Skin epidermis (tissue), 12 donors: ENCODE data around the gene FDXACB1.

ENCODE experiments used
- H3K27ac ChIP-seq, 21 experiments: fragments of 200-600 bp; sonication (generic) in 11 of 21; one replicate each; pipeline ENCODE4 v1.5.0; 2020; ENCODE audit warnings: mild to moderate bottlenecking in 3 of 21, inconsistent platforms in 2 of 21, moderate library complexity in 2 of 21
- H3K4me3 ChIP-seq, 7 experiments: fragments of 200-600 bp; sonication (generic) in 2 of 7; one replicate each; pipeline ENCODE4 v1.5.0; 2020; ENCODE audit warnings: inconsistent platforms in 2 of 7, mild to moderate bottlenecking in 2 of 7, moderate library complexity in 1 of 7

FDXACB1 gene

GRCh38 chr11:111878849-111879636, at the start of gene FDXACB1, which contains the start of gene CFAP68:
TSS of gene FDXACB1 (minus strand) at chr11:111879165. CDS start at chr11:111879132, 33 bp downstream.
TSS of gene CFAP68 (plus strand) at chr11:111879541. CDS start at chr11:111879561, 20 bp downstream.
- H3K27ac ChIP-seq = peak within 1 kb of the TSS; percentile 71 to 97 (median 90)
- H3K4me3 ChIP-seq = peak within 1 kb of the TSS; percentile 49 to 68 (median 57)

GRCh38 chr11:111926505-111927391, 47.8 kb upstream of the FDXACB1 start:
- Histone ChIP-seq H3K27ac (peak overlapping the region in 19 of 21 experiments; percentile 10 to 89 (median 77)), H3K4me3 (peak overlapping the region; percentile 24 to 41 (median 29))

GRCh38 chr11:111925953-111926352, 47.0 kb upstream of the FDXACB1 start:
- Histone ChIP-seq H3K4me3 (no peak overlapping the region), H3K27ac (peak overlapping the region in 16 of 21 experiments; percentile 57 to 89 (median 78))

- peak overlapping the region in 15 of 21 experiments; percentile 2 to 89 (median 69) for H3K27ac ChIP-seq
- no peak overlapping the region for H3K4me3 ChIP-seq
Observed at GRCh38 chr11:111923951-111924350, 45.0 kb upstream of the FDXACB1 start.

- H3K4me3 ChIP-seq = no peak overlapping the region
- H3K27ac ChIP-seq = peak overlapping the region in 16 of 21 experiments; percentile 2 to 89 (median 68)
Observed at GRCh38 chr11:111923351-111923788, 44.4 kb upstream of the FDXACB1 start.

GRCh38 chr11:111922803-111923202, 43.8 kb upstream of the FDXACB1 start:
- Histone ChIP-seq H3K27ac (peak overlapping the region in 16 of 21 experiments; percentile 2 to 89 (median 68)), H3K4me3 (no peak overlapping the region)

- Histone ChIP-seq H3K27ac (no peak overlapping the region), H3K4me3 (no peak overlapping the region)
Observed at GRCh38 chr11:111921541-111922230, 42.7 kb upstream of the FDXACB1 start.

GRCh38 chr11:111920908-111921307, 41.9 kb upstream of the FDXACB1 start:
- H3K27ac ChIP-seq = no peak overlapping the region

GRCh38 chr11:111918390-111919256, 39.7 kb upstream of the FDXACB1 start, which contains the start of gene C11orf52:
TSS of gene C11orf52 (plus strand) at chr11:111918913. CDS start at chr11:111918973, 60 bp downstream.
- H3K4me3 ChIP-seq = peak within 1 kb of the TSS in 2 of 7 experiments; percentile 11 to 24
- peak within 1 kb of the TSS in 14 of 21 experiments; percentile 3 to 78 (median 58) for H3K27ac ChIP-seq

More at GRCh38 chr11:111920908-111921307, 41.9 kb upstream of the FDXACB1 start:
- H3K4me3 ChIP-seq = no peak overlapping the region

- Histone ChIP-seq H3K4me3 (no peak overlapping the region), H3K27ac (peak overlapping the region in 7 of 21 experiments; percentile 24 to 77 (median 66))
Observed at GRCh38 chr11:111917788-111918187, 38.8 kb upstream of the FDXACB1 start.

- Histone ChIP-seq H3K27ac (no peak overlapping the region), H3K4me3 (no peak overlapping the region)
Observed at GRCh38 chr11:111917312-111917711, 38.3 kb upstream of the FDXACB1 start.

GRCh38 chr11:111916768-111917167, 37.8 kb upstream of the FDXACB1 start:
- Histone ChIP-seq H3K4me3 (no peak overlapping the region), H3K27ac (no peak overlapping the region)

GRCh38 chr11:111913997-111914396, 35.0 kb upstream of the FDXACB1 start:
- H3K27ac ChIP-seq = peak overlapping the region in 19 of 21 experiments; percentile 47 to 92 (median 77)
- peak overlapping the region in 3 of 7 experiments; percentile 29 to 43 (median 34) for H3K4me3 ChIP-seq

- H3K27ac ChIP-seq = peak overlapping the region; percentile 29 to 92 (median 75)
Observed at GRCh38 chr11:111913031-111913861, 34.3 kb upstream of the FDXACB1 start.

GRCh38 chr11:111912535-111912934, 33.6 kb upstream of the FDXACB1 start, which contains the start of gene HSPB2:
TSS of gene HSPB2 (plus strand) at chr11:111912734. CDS start at chr11:111912830, 96 bp downstream.
- peak within 1 kb of the TSS; percentile 31 to 92 (median 77) for H3K27ac ChIP-seq
- H3K4me3 ChIP-seq = peak within 1 kb of the TSS; percentile 13 to 43 (median 27)

More at GRCh38 chr11:111913031-111913861, 34.3 kb upstream of the FDXACB1 start:
- peak overlapping the region; percentile 13 to 43 (median 27) for H3K4me3 ChIP-seq

GRCh38 chr11:111911563-111912401, 32.8 kb upstream of the FDXACB1 start, which contains the start of gene CRYAB:
TSS of gene CRYAB (minus strand) at chr11:111911770. CDS start at chr11:111911724, 46 bp downstream.
- Histone ChIP-seq H3K27ac (peak within 1 kb of the TSS in 20 of 21 experiments; percentile 31 to 92 (median 77)), H3K4me3 (peak within 1 kb of the TSS; percentile 13 to 43 (median 27))
